ENCODE measurements around the gene CCDC192. TPM values are rescaled to one million over a fixed set of nuclear protein-coding genes. Genes with fewer than 3 reads are reported as not detected.

The CCDC192 gene
- total and polyA plus RNA-seq, 2 of the 4 experiments (the other 2 are of a cell fraction), result not detected

DNA sequence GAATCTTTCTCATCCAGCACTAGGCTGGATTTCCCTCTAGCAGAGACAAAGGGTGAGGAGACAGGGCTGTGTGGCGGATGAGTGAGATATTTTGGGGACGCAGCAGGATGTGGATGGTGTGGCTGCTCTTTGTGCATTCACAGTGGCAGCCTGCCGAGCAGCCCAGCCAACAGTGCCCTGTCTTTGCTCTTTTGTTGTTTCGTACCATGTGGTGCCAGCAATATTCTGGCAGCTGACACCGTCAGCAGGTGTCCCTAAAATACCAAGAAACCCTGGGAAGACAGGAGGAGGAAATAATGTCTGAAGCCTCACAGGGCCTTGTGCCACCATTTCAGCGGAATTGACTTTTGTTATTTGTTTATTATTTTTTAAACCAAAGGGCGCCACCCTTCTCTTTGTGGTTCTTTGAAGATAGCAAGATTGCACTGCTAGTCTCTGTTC, 141.4 kb downstream of the CCDC192 start:
- intact Hi-C loops (cut with micrococcal nuclease) (no loop called here), dilution Hi-C loops (cut with HindIII; ENCODE audit: low sequenced_read_pairs, unreplicated experiment) (no loop called here), in situ Hi-C loops (cut with MboI; ENCODE audit: low sequenced_read_pairs) (no loop called here)
- H3K9me1 ChIP-seq (ENCODE audit: insufficient read depth, low read length), result no peaks in the 10 kb centered on the region
- no CpG with 5 or more reads among the region's 7 CpGs for WGBS, 2 experiments (ENCODE audit: extremely low coverage in 2 of 2, insufficient read length in 1 of 2)
- ATAC-seq (ENCODE audit: low read depth) (no peak), DNase-seq (no peak)
- no peak overlapping the region for H2BK20ac ChIP-seq (ENCODE audit: low read depth, low read length)
- no peak overlapping the region for H2BK5ac ChIP-seq (ENCODE audit: low read depth, low read length, poor library complexity, severe bottlenecking)
- no peak overlapping the region for H3K4ac ChIP-seq (ENCODE audit: low read depth, low read length)
- no peak overlapping the region for H4K91ac ChIP-seq (ENCODE audit: insufficient read depth, low read depth, low read length)
- no peak overlapping the region for H2AK9ac ChIP-seq (replicated peaks; ENCODE audit: low read depth, low read length, poor library complexity)
- H2BK15ac ChIP-seq (ENCODE audit: low read depth, low read length), result no peak overlapping the region
- no peak overlapping the region for H3K27ac ChIP-seq (ENCODE audit: insufficient read depth, low read length)
- H2AFZ ChIP-seq (replicated peaks; ENCODE audit: low read length, poor library complexity), result peak overlapping the region; percentile 24
- H3K56ac ChIP-seq (ENCODE audit: extremely low read depth, insufficient read depth, low read length), result no peak overlapping the region
- H3K14ac ChIP-seq (replicated peaks; ENCODE audit: low read depth, low read length), result no peak overlapping the region
- no peaks in the 10 kb centered on the region for H3K27me3 ChIP-seq (ENCODE audit: control insufficient read depth, insufficient read depth, low read length)
- H2BK120ac ChIP-seq (ENCODE audit: low read depth, low read length), result no peak overlapping the region
- no peak overlapping the region for H4K5ac ChIP-seq (ENCODE audit: low read depth, low read length)
- no peak overlapping the region for H3K4me3 ChIP-seq (ENCODE audit: insufficient read depth, low read depth, low read length)
- no peak for TF ChIP-seq RFX5 (IDR thresholded peaks at IDR 0.05; ENCODE audit: low read depth, low read length)
- TF ChIP-seq CHD1 (IDR thresholded peaks at IDR 0.05; ENCODE audit: low read depth, low read length), result no peak
- no peak for TF ChIP-seq MAFK (IDR thresholded peaks at IDR 0.05; ENCODE audit: low read depth, low read length)
- no peak for TF ChIP-seq CTCF (conservative IDR thresholded peaks at IDR 0.05; ENCODE audit: low read depth, low read length)
- no peak for TF ChIP-seq POLR2A (IDR thresholded peaks at IDR 0.05; ENCODE audit: low read depth, low read length)
- no peak for TF ChIP-seq MXI1 (IDR thresholded peaks at IDR 0.05; ENCODE audit: borderline replicate concordance, low read depth, low read length)
- TF ChIP-seq MAZ (IDR thresholded peaks at IDR 0.05; ENCODE audit: borderline replicate concordance, low read depth, low read length), result no peak
- TF ChIP-seq BHLHE40 (IDR thresholded peaks at IDR 0.05; ENCODE audit: low read depth, low read length), result no peak
- H3K9ac ChIP-seq (ENCODE audit: low read depth, low read length), result no peak overlapping the region
- CTCF ChIA-PET, result no interaction called here
- BruUV-seq (replicated peaks), result no TSS peak
- H3K9me3 ChIP-seq (ENCODE audit: control insufficient read depth, insufficient read depth, low read length), result no peaks in the 10 kb centered on the region
- H3K23ac ChIP-seq (ENCODE audit: low read depth, low read length), result no peak overlapping the region
- no peaks in the 10 kb centered on the region for H3K36me3 ChIP-seq (ENCODE audit: control insufficient read depth, insufficient read depth, low read length)
- no peak overlapping the region for H3K4me2 ChIP-seq (ENCODE audit: low read depth, low read length)
- no peak overlapping the region for H3K18ac ChIP-seq (ENCODE audit: low read depth, low read length)
- POLR2A ChIA-PET (ENCODE audit: unreplicated experiment), result no interaction called here
- H4K20me1 ChIP-seq (ENCODE audit: insufficient read depth, low read length), result no peaks in the 10 kb centered on the region
- H3K4me1 ChIP-seq (ENCODE audit: control insufficient read depth, insufficient read depth, low read length), result no peaks in the 10 kb centered on the region
- H2AK5ac ChIP-seq (ENCODE audit: low read depth, low read length), result no peak overlapping the region
- no peaks in the 10 kb centered on the region for H3K79me1 ChIP-seq (ENCODE audit: low read depth in 1 of 2, low read length in 2 of 2)
- H4K8ac ChIP-seq (ENCODE audit: low read depth in 2 of 2, low read length in 2 of 2), result no peak overlapping the region

All from IMR-90 (cell line).